ENCODE measurements around the gene SETD6.
A peak's percentile ranks its signal among the peaks of the same experiment; 100 is the strongest.
"Not testable (repeated sequence)": the region's sequence is repeated elsewhere in the genome, so short reads cannot be mapped to it uniquely, and the experiment has no call there.

Gene SETD6, protein sequence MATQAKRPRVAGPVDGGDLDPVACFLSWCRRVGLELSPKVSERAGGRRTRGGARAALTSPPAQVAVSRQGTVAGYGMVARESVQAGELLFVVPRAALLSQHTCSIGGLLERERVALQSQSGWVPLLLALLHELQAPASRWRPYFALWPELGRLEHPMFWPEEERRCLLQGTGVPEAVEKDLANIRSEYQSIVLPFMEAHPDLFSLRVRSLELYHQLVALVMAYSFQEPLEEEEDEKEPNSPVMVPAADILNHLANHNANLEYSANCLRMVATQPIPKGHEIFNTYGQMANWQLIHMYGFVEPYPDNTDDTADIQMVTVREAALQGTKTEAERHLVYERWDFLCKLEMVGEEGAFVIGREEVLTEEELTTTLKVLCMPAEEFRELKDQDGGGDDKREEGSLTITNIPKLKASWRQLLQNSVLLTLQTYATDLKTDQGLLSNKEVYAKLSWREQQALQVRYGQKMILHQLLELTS

DNA sequence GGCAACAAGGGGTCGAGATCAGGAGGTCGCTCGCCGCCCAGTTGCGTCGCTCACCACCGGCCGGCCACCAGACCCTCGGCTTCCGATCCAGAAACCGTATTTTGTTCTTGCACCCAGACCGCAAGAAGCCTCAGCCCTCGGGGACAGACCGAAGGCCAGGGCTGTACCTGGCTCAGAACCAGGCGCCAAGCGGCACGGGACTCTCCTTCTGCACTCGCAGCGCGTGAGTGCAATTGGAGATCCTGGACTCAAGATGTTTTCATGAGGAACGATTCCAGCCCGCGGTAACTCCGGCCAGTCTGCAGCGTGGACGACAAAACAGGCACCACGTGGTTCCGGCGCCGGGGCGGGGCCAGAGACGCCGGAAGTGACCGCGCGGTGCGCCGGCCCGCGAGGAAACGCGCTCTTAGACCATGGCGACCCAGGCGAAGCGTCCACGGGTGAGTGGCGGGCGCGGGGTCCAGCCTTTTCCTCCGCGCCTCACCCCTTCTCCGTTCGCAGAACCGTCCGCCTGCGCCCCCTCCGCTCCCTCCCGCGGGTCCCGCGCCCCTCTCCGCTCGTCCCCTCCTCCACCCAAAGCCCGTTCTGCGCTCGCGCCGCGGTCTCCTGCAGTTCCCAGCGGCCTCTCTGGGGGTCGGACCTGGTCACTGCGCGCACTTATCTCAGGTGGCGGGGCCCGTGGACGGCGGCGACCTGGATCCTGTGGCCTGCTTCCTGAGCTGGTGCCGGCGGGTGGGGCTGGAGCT, at the start of gene SETD6:
TSS of gene SETD6 (plus strand) at position 393 of the 746 bp plus-strand sequence. CDS start at position 414, 21 bp downstream.
- DNase-seq = peak; percentile 79

DNA sequence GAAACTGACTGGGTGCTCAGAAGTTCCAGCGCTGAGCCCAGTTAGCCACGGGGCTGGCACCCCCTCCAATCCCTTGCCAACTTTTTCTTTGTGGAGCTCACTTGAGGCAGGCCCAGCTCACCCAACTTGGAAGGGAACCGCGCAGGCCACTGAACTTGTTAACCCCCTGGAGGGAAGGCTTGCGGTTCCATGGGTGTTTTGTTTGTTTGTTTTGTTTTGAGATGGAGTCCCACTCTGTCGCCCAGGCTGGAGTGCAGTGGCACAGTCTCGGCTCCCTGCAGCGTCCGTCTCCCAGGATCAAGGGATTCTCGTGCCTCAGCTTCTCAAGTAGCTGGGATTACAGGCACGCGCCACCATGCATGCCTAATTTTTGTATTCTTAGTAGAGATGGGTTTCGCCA, 49.5 kb upstream of the SETD6 start:
- DNase-seq = no peak

DNA sequence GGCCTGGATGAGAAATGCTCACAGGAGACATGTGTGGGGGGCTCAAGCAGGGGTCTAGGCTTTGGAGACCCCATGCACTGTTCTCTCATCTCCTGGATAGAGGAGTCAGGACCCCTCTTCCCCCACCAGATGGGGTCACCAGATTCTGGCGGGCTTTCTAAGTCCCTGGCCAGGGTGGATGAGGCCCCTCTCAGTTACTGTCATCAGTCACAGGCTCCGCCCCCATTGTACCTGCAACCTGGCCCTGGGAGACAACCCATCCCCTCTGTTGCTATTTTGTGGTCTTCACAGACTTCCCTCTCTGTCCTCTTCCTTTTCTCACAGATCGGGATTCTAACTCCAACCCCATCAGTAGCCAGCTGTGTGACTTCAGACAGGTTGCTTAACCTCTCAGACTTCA, 48.9 kb upstream of the SETD6 start:
- no peak for DNase-seq

DNA sequence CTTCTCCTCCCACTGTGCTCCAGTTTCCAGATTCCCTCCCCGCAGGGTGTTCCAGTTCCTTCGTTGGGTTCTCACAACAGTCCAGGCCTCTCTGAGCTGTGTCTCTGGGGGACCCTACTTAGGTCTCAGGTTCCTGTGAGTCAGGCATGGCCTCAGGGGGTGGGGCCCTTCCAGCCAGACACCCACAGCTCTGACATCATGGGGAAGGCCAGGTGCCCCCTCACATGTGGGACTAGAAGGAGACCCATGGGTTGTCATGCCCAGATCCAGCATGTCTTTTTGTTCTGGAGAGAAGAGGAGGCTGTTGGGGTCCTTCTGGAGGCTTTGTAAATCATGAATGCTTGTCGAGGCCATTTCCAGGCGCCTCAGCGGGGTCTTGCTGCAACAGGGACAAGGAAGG, 47.4 kb upstream of the SETD6 start:
- DNase-seq = no peak

DNA sequence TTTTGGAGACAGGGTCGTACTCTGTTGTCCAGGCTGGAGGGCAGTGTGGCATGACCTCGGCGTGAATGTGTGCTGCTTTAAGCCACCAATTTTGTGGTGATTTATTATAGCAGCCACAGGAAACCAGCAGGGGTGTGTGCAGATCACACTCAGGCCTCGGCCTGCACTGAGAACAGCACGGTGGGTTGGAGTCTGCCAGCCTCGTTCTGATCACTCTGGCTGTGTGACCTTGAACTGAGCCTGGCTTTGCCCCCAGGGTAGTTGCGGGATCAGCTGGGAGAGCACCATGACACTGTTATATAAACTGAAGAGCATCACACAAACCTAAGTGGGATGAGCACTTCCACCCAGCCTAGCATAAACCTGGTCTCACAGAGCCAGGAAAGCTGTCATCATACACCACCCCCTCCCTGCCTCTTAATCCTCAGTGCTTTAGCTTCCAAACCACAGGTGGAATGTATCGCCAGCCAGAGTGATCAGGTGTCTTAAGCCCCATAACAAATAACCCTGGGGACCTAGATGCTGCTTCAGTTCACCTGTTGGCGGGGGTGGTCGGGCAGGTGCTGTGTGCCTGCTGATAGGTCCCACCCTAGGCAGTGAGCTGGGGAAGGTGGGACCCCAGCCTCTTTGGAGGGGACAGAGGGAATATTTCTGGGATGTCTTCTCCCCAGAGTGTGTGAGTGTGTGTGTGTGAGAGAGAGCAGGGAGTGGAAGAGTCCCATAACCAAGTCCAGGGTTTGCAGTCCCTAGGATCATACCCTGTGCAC, 43.9 kb upstream of the SETD6 start:
- peak; percentile 48 for DNase-seq

DNA sequence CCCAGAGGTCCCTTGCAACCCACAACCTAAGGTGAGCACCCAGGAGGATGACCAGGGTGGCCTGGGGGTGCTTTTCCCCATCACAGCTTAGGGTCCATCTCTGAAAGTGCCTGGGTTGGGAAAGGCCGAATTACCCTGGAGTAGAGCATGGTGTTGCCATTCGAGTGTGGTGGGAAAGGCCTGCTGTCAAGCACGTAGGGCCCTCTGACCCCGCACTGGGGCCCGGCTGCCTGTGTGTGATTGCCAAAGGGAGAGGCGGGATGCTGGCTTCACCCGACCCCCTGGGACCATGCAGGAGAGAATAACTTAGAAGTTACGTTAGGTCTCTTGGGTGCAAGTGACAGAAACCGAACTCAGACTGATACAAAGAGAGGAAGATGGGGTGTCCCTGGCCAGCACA, 43.1 kb upstream of the SETD6 start:
- no peak for DNase-seq

DNA sequence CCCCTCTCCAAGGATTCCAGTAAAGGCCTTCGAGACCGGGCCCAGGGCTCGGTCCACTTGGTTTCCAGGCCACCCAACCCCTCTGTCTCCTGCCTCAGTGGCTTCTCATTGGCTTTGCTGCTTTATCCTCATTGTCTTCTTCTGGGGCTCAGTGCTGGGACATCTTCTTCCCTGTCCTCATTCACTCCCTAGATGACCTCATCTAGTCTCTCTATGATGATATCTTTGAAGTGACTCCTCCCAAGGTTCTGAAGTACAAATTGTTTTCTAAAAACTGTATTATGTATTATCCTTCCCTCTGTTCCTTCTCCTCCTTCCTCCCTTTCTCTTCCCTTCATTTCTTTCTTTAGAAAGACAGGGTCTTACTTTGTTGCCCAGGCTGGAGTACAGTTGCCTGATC, 42.5 kb upstream of the SETD6 start:
- no peak for DNase-seq

DNA sequence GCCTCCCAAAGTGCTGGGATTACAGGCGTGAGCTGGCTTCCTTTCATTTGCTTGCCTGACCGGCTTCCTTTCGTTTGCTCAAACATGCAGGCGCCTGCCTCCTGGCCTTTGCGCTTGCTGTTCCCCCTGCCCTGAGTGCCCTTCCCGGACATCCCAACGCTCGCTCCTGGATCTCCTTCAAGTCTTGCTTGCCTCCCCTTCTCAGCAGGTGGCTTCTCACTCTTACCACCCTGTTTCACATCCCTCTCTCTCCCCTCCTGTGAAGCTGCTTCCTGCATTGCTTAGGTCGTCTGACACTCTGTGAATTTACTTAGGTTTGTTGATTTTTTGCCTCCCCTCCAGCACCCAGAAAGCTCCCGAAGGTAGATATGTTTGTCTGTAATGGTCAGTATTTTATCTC, 41.0 kb upstream of the SETD6 start:
- DNase-seq = no peak

DNA sequence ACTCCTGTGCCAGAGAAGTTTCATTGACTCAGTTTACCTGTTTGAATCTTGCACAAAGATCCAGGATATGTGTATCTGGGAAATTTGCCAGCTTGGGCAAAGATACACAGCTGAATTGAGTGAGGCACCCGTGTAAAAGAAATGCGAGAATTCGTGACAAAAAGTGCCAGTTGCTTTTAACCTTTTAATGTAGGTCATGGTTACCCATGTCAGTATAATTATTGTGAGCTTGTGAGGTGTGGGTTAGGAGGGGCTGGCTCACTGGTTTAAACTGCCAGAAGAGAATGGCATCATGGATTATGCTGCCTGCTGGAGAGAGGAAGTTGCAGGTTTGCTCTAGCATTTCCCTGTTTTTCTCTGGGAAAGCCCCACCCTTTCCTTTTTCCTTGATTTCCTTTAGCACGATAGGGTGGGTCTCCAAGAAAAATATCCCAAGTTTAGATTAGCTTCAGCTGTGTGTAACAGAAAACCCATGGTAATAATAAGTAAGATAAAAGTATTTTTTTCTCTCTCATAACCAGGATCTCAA, 40.2 kb upstream of the SETD6 start:
- DNase-seq = no peak

DNA sequence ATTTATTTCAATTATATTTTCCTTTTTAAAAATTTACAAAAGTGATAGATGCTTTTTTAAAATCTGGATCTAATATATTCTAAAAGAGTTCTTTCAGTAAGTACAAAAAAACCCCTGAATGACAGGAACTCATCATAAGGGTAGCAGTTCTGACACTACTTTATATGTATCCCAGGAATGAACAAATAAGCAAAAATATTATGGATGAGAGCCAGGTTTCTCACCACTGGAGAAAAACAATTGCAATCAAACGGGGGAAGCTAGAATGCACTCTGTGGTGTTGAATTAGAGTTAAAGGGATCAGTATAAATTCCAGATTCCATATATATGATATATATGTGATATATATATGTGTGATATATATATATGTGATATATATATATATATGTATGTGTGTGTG, 38.5 kb upstream of the SETD6 start:
- no peak for DNase-seq

DNA sequence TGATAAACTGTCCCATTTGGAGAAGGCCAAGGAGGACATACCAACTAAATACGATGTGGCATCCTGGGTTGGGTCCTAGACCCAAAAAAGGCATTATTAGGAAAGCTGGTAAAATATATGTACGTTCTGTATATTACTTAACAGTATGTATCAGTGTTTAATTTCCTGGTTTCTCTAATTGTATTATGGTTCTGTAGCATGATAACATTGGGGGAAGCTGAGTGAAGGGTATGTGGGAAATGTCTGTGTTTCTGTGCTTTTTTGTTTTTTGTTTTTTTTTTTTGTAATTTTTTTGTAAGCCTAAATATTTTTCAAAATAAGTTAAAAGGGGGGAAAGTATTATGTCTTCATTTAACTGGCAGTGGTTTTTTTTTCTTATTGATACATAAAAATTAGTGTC, 36.9 kb upstream of the SETD6 start:
- no peak for DNase-seq

DNA sequence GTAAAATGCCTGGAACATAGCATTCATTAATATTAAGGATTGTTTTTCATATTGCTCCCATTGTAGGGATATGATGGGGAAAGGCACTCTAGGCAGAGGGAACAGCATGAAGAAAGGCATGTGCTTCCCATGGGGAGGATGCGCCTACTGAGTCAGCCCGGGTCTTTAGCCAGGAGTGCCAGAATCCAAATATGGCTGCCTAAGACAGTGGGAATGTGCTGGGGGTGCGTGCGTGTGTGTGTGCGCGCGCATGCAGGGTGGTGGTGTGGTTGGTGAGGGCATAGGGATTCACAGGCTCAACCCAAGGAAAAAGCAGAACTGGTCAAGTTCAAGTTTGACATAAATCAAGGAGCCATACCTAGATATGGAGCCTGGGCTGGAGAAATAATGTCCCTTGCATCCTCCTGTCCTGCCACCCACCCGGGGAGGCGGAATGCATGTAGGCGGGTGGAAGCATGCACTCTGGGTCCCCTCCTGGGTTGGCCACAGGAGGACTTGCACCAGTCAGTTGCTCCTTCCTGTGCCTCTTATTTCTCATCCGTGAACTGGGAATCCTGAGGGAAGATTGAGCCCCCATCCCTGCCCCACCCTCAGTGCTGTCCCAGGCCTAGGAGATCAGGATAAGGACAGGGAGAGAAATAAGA, 34.0 kb upstream of the SETD6 start:
- DNase-seq = no peak

DNA sequence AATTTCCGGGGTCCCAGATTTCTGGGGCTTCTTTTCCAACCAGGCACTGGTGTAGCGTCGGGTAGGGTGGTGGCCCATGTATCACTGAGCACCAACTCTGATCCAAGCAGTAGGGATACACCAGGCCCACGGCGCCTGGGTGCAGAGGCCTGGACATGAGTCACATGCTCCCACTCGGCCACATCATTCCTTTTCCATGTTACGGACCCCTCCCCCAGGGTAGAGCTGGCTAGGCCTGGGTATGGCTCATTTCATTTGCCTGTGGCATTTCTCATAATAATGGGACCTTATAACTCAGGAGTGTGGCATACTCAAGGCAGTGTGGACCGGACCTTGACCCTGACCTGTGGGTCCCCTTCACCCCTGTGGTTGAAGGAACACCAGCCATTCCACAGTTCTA, 33.4 kb upstream of the SETD6 start:
- no peak for DNase-seq

DNA sequence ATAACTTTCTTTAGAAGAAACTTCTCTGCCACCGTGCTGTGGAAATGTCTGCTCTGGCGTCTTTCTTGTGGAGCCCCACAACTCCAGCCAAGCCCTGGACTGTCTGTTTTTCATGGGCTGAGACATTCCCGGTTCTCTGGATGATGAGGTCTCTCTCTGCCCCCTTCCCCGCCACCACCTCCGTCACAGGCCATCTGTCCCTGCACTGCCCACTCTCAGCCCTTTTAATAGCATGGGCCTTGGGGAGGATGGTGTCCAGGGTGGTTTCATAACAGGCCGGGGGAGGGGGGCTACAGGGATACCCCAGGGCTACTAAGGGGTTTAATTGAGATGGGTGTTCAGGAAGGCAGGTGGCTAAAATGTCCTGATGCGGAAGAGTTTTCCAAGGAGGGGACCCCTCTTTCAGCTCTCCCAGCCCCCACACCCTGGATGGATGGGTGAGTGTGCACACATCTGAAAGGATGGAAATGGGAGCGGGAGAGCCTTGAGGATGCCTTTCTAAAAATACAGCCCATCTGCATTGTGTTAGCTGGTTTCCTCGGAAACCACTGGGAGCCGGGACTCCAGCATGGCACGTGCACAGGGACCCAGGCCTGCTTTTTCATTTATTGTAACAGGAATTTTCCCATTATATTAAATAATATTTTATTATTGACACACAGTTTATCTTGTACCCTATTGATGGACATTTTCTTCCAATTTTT, 30.0 kb upstream of the SETD6 start:
- no peak for DNase-seq

DNA sequence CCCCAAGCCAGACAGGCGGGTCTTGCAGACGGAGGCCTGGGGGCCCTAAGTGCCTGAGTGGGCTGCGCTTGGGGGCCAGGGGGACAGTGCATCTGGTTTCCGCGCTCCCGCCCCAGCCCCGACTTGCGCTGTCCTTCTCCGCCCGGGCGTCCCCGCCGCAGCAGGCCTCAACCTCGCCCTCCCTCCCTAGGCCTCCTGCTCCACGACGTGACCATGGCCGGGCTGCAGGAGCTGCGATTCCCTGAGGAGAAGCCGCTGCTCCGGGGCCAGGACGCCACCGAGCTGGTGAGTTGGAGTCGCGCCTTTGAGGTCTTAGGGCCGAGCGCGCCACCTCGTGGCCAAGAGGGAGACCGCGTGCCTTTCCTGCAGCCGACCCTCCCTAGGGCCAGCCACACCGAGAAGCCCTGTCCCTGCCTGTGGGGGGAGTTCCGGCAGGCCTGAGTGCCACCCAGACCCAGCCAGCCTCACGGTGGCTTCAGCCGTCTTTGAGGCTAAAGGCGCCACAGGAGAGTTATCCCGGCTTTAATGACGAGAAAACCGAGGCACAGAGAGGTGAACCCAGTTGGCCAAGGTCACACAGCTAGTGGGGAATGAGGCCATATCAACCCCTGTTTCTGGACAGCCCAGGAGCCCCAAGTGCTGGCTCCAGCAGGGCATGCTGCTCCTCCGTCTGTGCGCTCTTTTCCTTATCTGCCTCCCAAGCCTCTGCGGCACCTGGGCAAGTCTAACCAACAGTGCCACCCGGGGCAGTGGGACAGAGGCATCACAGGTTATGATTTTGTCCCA, 27.6 kb upstream of the SETD6 start:
- DNase-seq = peak; percentile 75

DNA sequence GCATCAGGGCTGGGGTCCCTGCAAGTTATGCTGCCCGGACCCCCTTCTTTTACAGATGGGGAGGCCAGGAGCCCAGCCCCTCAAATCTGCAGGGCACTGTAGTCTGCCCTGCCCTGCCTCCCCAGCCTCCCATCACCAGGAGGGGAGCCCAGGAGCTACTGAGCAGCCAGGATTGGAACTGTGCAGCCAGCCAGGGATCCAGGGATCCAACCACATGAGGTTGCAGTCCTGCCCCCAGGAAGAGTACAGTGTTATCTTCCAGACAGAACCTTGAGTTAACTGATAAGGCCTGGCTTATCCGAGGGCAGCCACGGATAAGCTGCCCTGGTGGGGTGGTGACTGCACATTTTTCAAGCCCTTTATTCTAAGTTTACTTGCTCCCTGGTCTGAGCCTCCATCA, 26.8 kb upstream of the SETD6 start:
- DNase-seq = no peak

DNA sequence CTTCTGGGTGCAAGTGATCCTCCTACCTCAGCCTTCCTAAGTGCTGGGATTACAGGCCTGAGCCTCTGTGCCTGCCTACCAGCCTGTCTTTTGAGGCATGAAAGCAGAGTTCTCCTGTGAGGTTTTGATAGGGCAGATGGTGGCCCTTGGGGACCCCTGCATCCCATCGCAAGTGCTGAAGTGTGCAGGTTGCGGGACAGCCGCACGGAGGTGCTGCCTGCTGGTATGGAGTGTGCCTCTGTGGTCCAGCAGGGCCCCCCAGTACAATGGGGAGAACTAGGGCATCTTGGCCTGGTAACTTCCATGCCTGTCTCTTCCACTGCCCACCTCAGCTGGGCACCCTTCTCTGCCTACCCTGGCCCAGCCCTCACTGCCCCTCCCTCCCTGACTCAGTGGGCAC, 25.3 kb upstream of the SETD6 start:
- DNase-seq = no peak

DNA sequence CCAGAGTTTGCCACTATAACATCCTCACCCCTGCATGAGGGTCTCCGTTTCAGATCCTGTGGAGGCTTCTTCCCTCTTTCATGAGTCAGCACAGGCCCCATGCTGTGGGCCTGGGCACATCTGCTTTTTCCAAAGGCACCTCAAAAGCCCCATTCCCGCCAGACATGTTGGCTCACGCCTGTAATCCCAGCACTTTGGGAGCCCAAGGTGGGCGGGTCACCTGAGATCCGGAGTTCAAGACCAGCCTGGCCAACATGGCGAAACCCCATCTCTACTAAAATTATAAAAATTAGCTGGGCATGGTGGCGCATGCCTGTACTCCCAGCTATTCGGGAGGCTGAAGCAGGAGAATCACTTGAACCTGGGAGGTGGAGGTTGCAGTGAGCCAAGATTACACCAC, 24.8 kb upstream of the SETD6 start:
- not testable (repeated sequence) for DNase-seq

DNA sequence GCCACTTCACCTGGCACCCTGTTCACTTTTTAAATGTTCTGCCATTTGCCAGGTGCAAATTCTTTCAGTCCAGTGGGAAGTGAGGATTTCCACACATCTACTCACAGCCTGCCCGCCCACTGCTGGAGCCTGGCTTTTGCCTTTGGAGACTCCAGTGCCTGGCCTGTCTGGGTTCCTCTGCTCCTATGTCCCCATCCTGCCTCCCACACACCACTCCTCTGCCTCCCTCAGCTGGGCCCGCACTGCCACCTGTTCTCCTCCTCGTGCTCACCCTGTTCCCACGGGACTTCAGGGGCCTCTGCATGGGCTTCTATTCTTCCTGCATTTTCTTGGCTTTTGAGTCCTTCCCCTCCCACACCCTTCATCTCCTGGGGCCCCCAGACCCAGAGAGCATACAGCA, 23.3 kb upstream of the SETD6 start:
- peak; percentile 69 for DNase-seq

DNA sequence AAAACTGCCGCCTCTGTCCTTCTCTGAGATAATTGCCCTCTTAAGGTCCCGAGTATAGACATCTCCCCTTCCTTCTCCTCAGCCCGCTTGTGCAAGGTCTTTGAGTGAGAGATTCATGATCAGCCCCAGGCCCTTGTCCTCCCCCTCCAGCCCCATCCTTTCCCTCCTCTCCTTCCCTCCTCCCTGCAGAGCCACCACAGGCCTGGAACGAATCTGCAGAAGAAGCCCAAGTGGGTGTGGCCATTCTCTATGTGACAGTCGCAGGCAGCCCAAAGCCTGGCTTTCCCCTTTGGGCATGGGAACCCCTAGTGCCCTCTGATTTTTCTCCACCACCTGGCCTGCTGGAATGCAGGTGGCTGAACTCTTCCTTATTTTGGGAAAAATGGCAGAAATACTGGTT, 22.6 kb upstream of the SETD6 start:
- DNase-seq = peak; percentile 20

DNA sequence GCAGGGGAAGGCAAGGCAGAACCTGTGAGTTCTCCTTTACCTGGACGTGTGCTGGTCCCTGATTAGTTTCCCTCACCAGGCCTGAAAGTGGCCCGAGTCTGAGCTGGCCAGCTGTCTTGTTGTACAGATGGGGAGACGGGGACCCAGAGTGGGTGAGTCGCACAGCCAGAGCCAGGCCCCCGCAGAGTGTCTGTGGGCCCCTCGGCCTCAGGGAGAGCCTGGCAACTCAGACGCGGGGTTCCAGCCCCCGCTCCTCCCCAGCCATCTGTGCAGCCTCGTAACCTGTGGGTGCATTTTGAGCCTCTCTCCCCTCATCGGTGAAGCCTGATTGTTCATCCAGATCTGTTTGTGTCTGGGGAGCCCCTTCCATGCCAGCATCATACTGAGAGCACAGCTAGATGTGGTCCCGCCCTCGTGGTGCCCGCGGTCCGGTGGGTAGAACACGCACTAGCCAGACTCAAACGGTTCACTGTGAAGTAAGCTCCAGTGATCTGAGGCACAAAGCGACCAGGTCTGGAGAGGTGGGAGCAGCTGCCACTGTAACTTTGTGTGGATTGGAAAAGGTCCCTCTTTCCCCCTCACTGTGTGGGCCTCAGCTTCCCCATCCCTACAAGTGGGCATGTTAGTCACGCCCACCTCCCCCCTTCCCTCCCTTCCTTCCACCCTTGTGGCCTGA, 21.4 kb upstream of the SETD6 start:
- no peak for DNase-seq

Data from NCI-H2171 (cell line).